GM18870 (cell line): ENCODE measurements around the gene TGM4.
"Not testable (repeated sequence)": the region's sequence is repeated elsewhere in the genome, so short reads cannot be mapped to it uniquely, and the experiment has no call there.

ENCODE experiments used
- ATAC-seq: cut with Tn5 transposase; IDR thresholded peaks from one replicate; pipeline ENCODE4 v1.9.1; 2021; ENCODE audit warnings: moderate library complexity; ENCODE audit not compliant: unreplicated experiment

Gene TGM4

DNA sequence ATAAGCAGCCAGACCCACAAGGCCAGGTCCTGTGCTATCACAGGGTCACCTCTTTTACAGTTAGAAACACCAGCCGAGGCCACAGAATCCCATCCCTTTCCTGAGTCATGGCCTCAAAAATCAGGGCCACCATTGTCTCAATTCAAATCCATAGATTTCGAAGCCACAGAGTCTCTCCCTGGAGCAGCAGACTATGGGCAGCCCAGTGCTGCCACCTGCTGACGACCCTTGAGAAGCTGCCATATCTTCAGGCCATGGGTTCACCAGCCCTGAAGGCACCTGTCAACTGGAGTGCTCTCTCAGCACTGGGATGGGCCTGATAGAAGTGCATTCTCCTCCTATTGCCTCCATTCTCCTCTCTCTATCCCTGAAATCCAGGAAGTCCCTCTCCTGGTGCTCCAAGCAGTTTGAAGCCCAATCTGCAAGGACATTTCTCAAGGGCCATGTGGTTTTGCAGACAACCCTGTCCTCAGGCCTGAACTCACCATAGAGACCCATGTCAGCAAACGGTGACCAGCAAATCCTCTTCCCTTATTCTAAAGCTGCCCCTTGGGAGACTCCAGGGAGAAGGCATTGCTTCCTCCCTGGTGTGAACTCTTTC, 39.6 kb downstream of the TGM4 start:
- ATAC-seq, result no peak

DNA sequence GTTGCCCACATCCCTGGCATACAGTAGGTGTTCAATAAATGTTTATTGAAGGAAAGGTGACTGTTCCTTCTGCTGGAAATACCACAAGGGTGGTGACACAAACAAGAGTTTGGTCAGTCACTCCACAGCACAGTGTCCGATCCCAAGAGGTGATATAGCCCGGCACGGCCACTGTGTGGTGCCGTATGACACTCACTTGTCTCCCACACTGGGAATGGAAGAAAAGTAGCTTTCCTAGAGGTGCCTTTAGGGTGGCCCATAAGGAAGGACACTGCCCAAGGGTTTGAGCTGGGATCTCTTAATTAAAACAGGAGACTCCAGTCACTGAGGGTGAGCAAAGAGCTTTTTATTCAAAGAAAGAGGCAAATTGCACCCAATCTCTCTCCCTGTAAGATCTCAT, 40.5 kb downstream of the TGM4 start:
- no peak for ATAC-seq

DNA sequence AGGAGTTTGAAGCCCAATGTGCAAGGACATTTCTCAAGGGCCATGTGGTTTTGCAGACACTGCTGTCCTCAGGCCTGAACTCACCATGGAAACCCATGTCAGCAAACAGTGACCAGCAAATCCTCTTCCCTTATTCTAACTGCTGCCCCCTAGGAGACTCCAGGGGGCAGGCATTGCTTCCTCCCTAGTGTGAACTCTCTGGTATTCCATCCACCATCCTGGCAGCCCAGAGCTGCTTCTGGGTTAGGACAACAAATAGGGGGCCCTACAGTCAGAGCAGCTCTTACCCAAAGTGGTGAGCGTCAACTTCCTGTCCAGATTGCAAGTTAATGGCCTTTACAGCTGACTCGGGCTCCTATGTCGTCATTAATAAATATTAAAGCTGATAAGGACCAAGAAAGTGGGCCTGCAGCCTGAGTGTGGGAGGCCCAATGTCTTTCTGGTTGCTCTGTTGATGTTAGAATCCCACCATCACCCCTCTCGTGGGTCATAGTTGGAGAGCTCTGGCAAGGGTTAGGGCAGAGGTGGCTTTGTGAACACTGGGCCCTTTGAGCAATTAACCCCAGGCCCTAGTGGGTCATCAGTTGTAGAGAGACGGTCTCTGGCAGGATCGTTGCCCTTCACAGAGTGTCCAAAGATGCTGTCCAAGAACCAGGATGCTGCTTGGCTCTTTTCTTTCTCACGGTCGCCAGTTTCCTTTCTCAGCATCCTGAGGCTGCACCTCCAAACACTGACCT, 41.5 kb downstream of the TGM4 start:
- ATAC-seq, result no peak

DNA sequence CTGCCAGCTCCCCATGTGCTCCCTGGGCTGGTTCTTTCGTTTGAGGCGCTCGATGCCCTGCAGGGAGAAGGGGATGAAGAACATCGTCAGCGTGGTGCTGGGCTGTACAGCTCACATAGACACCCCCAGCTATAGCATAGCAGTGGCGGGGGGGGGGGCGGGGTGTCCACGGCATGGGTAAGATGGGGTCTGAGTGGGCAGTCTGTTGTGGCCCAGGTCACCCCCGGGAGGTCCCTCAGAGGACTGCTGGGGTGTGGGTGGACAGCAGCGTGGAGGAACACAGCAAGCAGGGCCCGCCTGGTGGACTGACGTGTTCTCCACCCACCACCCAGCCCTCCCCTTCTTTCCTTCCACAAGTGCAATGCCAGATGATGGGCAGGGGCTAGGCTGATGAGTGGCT, 43.7 kb downstream of the TGM4 start:
- ATAC-seq, result no peak

DNA sequence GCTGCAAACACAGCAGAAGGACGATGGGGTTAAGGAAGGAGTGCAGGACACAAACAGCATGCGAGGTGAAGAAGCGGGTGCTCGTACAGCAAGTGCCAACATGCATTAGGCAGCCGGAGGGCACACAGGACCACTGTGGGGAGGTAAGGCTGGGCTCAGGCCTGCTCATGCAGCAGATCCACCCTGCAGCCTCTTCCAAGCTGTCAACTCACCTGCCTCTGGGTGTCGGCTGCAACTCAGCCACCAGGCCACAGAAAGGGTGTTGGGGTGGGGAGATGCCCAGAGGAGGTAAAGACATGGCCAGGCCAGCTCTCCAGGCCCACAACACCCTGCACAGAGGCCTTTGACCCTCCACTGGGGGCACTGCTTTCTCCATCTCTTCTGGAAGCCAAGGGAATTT, 44.2 kb downstream of the TGM4 start:
- ATAC-seq, result no peak

DNA sequence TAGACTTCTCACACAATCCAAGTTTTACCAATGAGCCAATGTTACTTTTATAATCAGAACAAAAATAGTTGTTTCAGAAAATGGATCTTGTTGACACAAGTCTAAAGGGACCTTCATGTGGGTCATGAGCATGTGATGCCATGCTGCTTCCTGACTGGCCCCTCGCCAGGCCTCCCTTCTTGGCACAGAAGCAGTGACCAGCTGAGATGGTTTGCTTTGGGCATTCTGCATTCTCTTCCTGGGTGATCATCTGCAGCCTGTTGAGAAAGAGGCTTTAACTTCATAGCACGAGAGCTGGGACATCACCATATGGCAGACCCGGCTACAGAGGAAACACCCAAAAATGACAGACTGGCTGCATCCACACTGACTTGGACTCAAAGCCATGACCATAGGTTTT, 45.7 kb downstream of the TGM4 start:
- ATAC-seq, result no peak

DNA sequence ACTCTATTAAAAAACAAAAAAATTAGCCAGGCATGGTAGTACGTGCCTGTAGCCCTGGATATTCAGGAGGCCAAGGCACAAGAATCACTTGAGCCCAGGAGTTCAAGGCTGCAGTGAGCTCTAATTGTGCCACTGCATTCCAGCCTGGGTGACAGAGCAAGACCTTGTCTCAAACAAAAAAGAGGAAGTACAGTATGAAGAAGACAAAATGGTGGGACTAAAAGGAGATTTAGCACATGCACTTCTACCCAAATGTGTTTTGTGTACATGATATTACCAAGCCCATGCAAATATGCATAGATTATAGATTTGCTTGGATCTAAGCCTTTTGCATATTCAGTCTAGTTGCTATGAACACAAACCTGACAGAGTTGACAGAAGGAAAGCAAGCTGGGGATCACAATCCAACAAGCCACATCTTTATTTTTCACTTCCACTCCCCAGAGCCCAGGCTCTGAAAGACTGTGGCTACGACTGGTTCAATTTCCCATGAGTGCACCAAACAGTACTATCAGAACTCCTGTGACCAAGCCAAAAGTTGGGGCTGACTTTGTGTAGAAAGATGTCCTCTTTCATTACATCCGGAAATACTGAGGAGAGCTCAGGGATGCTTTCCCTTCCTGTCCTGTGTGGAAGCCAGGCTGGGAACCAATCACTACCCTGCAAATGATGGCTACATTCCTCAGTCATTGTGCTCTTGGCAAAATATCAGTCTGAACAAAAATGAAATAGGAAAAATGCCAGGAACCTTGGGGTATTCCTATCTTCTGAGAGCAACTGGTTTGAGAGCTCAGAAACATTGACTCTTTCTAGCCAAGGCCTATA, 49.4 kb downstream of the TGM4 start:
- no peak for ATAC-seq

DNA sequence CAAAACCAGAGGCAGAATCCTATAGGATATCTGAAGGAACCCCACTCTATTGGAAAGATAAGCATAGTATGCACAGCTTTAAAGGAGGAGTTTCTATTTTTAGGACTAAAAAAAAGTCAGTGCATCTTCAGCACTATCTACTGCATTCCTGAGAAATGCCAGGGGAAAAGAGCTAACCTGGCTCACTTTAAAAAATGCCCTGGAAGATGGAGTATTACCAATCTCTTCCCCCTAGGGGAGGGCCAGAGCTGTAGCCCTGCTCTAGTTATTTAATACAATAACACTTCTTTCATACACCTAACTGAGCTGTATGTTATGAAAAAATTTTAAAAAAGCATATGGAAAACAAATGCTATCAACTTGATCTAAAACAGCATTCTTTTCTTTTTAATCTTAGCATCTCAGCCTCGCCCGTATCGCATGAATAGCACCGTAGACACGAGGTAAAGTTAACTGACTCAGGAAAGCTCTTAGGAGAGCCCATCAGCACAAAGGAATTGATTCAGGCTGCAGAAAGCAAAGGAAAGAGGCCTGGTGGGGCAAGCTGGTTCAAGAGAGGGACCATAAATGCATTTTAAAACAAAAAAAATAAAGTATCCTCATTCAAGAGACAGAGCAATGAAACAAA, 50.2 kb downstream of the TGM4 start:
- no peak for ATAC-seq

DNA sequence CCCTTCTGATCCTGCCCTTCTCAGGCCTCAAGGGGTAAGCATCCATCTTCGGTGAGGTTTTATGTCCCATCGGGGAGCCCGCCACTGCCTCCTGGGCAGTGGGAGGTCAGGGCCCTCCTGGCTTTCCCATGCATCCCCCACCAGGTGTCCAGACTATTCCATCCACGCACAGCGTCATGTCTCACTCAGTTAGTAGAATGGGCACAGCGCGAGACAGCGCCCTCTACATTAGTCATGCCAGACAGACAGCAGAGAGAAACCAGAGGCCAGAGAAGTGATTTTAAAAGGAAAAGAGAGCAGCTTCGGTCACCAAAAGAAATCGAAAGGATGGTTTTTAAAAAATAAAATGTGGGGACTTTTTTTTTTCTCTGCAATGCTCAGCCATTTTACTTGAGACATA, 51.8 kb downstream of the TGM4 start:
- no peak for ATAC-seq

DNA sequence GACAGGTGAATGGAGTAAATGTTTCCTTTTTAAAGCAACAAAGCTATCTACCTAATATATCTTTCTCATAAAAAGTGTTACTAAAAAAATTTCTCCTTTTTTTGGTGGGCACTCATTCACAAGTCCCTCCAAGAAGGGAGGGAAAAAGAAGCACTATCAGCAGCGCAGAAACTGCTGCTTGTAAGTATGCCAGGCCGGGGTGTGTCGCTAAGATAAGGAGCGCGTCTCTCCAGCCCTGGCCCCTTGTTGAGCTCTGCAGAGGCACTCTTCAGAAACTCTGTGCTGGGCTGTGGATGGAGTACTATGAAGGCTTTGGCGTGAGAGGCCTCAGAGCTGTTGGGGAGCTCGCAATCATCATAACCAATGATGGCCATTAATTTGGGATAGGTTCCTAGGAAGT, 52.5 kb downstream of the TGM4 start:
- ATAC-seq, result no peak

DNA sequence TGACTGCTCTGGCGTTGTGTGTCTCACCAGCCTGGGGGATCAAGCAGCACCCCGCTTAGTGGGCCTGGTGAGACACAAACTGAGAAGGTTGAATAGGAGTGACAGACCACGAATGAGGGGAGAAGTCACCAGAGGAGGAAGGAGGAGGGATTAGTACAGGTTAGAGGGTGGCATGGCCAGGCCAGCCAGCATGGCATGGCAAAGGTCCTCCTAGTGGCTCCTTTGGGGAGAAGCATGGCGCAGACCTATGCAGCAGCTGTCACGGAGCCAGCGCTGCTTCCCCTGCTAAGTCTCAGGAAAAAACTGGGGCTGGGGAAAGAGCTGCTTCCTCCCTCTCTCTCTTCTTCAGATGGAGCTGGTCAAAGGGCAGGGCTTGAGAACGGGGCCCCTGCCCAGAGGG, 53.0 kb downstream of the TGM4 start:
- ATAC-seq, result no peak

DNA sequence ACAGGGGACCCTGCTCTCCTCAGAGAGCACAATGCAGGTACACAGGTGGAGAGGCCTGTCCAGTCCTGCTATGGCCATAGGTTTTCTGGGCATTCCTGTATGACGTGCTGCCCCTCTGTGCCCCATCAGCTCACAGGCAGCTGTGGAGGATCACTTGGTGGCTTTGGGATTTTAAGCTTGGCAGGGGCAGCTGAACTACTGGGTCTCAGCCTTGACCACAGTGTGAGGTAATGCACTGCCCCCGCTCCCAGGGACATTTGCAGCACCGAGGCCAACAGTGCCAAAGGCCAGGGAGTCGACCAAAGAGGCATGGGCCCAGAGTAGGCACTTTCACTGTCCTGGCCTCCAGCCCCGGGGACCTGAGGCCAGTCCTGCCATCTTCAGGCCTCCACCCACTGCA, 55.4 kb downstream of the TGM4 start:
- no peak for ATAC-seq

DNA sequence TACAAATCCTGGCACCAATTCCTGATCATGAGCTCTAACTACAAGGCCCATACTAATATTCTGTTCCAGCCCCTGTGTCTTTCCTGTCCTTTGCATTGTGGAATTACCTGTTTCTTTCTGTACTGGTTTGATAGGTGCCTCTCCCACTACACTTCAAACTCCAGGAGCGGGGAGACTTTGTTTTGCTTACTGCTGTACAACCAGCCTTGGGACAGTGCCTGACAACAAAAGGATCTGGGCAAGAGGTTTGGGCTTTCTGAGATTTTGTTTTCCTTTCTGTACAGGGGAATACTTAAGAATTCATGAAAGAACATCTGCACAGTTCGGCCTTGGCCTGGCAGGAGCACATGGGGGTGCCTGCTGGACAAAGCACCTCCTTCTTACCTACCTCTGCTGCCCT, 56.5 kb downstream of the TGM4 start:
- ATAC-seq, result no peak

DNA sequence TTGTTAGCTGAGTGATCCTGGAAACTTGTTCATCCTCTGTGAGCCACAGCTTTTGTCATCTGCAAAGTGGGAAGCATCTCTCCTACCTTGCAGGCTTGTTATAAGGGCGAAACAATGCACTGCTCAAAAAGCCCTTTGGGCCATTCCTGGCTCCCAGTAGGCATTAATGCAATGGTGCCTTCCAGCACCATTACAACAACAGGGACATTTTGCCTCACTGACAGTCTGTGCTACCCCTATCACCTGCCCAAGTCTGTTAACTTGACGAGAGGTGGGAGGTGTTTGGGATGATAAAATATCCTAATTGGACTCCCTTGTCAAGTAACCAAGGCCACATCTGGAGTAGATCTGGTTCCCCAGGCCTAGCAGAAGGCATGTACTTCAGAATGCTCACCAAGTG, 57.4 kb downstream of the TGM4 start:
- no peak for ATAC-seq

DNA sequence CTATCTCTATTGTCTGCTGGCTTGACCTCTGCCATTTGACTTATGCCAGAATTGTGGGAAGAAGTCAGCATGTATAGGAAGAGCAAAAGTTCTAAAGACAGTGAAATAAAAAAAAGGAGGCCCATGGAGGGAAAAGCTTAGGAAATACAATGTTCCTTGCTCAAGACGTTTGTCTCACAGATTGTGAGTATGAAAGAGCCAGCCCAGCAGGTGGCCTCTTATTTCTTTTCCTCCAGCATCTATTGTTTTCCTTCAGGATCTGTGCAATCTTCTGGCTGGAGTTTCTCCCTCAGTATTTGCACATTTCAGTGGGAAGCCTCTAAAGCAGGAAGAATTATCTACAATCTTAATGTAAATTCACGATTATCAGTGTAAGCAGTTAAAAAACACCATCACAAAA, 57.9 kb downstream of the TGM4 start:
- no peak for ATAC-seq

DNA sequence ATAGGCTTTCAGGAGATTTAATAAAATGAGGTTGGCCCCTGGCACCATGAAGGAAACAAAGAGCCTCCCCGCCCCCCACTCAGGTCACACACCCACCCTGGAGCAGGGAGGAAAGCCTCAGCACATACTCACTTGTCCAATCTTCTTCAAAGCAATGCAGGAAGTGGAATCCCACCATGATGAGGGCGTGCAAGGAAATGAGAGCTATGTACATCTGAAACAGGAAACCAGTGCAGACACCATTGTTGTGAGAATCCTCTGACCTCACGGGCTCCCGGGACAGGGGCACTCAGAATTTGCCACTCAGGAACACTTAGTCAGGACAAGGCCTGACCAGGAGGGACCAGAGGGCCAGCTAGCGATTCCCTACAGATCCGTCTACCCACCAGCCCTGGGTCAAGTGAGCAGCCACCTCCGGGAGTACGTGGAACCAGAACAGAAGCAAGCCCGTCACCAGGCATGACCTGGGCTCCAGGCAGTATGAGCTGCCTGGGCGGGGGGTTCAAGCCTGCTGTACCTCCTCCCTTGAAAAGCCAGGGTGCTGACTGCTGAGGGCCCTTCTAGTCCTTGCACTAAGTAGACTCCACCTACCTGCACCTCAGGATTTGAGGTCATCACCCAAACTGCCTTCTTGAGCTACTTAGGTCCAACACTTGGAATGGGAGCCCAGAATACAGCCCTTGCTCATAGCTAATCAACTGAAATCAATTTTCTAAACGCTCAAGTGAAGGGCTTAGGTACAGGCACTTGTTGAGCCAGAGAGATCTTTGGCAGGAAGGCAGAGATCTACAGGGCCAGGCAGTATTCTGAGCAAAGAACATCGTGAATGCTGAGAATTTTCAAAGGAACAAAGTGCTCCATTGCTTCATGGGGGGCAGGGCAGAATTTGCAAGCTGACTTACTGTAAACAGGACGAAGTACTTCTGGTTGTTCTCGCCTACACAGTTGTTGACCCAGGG, 58.9 kb downstream of the TGM4 start:
- no peak for ATAC-seq

DNA sequence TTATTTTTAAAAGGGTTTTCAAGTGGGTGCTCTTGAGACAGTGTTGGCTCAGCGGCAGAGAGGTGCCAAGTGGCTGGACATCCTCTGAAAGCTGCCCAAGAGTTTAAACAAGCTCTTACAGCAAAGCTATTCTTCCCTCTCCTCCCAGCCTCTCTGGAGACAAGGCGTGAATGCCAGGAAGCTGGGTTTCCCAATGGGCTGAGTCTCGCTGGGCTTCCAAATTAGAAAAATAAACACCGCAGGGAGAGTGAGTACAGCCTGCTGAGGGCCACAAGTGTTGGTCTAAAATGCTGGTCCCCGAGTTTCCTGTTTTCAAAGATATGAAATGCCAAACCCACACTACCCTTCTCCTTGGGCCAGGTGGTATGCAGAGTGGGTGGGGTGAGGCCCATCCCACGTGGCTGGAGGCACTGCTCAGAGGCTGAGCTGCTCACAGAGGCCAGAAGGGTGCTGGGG, 65.2 kb downstream of the TGM4 start:
- no peak for ATAC-seq

DNA sequence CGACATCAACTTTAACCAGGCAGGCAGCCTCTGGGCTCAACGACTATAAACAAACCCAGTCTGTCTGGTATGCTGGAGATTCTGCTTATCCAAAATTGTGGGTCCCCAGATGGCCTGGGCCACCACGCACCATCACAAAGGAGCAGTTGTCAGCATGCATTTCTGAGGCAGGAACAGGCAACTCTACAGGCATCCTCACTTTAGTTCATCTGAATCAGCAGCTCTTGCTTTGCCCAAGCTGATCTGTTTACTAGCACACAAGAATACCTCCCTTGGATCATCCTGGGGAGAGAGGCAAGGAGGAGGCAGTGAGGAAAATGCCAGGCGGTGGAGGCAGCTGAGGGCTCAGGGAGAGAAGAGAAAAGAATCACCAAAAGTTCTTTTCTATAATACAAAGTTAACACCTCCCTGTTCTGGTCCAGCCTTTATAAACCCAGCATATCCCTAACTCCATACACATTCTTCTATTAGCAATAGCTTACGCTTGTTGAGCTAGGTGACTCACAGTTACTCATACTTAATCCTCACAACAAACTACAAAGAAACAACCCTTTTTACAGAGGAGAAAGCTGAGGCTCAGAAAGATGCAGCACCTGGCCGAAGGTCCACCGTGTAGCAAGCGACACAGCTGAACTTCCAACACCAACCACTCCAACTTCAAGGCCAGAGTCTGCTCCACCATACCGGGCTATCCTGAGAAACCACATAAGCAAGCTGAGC, 68.0 kb downstream of the TGM4 start:
- ATAC-seq, result no peak

DNA sequence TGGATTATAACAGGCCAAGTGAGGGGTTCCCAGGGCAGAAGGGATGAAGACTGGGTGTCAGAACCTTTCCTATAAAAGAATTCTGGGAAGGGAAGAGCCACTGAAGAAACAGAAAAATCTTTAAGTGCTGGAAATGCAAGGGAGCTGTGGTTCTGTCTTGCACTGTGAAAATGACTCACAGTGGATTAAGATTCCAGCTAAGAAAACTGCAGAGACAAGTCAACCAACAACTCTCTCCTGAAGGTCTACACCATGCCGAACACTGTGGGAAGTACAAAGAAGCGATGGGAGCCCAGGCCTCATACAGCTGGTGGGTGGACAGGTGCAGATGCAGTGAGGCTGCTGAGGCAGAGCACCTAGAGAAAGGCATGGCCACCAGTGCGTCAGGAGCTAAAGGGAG, 73.8 kb downstream of the TGM4 start:
- ATAC-seq, result no peak

DNA sequence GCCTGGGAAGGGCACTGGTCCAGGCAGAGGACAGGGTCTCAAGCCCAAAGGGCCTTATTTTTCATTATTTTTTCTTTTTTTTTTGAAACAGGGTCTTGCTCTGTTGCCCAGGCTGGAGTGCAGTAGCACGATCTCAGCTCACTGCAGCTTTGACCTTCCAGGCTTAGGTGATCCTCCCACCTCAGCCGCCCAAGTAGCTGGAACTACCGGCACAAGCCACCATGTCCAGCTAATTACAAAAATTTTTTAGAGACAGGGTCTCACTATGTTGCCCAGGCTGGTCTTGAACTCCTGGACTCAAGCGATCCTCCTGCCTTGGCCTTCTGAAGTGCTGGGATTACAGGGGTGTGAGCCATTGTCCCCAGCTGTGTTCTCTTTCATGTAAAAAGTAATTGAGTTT, 75.4 kb downstream of the TGM4 start:
- ATAC-seq, result not testable (repeated sequence)
